Ovary (tissue), 3 donors: Measurements from ENCODE around the gene LSMEM2.

Experiments used
- CTCF ChIP-seq, 3 donors: fragments of 450-650 bp in 2 of 3; fragments of 200-600 bp in 1 of 3; IDR thresholded peaks; one replicate each; pipeline versions ENCODE4 v1.5.1 to v1.8.0; 2016 to 2022; ENCODE audit warnings: antibody characterized with exemption in 3 of 3, mild to moderate bottlenecking in 1 of 3
- POLR2A ChIP-seq: fragments of 450-650 bp; IDR thresholded peaks from one replicate; pipeline ENCODE4 v1.6.1; 2017; ENCODE audit warnings: antibody characterized with exemption, mild to moderate bottlenecking, moderate library complexity
- donor health status: DM: no; HTN: no; CAD: no.

GRCh38 chr3:50288387-50289007 is 9.6 kb downstream of the LSMEM2 start:
- no peak for TF ChIP-seq CTCF (IDR thresholded peaks at IDR 0.05)
- TF ChIP-seq POLR2A: no peak
